Raji (cell line): Measurements from ENCODE around the gene MLLT3.

ENCODE experiments used
- POLR2A ChIP-seq: IDR thresholded peaks from 2 replicates; pipeline ENCODE4 v1.6.1; 2011; ENCODE audit warnings: low read depth, low read length, control low read depth; ENCODE audit not compliant: insufficient read depth

The MLLT3 gene

DNA sequence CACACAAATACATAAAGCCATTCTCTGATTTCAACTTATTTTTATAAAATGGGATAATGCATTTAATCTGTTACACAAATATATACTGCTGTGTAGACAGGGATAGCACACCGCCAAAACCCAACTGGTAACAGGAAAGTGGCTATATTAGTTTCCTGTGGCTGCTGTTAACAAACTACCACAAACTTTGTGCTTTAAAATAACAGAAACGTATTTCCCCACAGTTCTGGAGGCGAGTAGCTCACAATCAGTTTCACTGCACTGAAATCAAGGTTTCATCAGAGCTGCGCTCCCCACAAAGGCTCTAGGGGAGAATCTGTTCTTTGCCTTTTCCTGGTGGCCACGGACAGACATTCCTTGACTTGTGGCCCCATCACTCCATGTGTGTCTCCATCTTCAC, 94.0 kb downstream of the MLLT3 start:
- TF ChIP-seq POLR2A = no peak

DNA sequence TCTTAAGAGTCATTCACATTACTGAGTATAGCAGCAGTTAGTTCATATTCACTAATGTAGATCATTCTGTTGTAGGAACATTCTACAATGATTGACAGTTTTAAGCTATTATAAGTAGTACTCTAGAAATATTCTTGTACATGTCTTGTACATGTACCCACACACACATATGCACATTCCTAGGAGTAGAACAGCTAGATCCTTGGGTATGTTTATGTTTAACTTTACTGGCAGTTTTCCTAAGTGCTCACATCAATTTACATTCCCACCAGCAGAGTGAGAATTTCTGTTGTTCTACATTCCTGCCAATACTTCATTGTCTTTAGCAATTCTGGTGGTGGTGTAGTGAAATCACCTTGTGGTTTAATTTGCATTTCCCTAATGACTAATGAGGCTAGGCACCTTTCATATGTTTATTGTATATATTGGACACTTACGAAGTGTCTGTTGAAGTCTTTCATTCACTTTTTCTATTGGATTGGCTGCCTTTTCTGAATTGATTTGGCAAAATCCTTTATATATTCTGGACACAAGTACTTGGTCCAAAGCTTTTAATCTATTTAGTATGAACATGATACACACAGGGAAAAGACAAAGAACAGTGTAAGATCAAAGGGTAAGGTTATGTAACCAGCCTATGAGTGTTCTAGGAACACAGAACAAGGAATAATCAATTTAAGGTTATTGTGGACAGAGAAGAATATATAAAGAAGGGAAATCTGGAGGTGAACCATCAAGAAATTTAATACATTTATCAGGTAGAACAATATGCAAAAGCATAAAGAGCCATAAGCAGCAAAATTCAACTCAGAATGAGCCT, 95.6 kb downstream of the MLLT3 start:
- TF ChIP-seq POLR2A = no peak

DNA sequence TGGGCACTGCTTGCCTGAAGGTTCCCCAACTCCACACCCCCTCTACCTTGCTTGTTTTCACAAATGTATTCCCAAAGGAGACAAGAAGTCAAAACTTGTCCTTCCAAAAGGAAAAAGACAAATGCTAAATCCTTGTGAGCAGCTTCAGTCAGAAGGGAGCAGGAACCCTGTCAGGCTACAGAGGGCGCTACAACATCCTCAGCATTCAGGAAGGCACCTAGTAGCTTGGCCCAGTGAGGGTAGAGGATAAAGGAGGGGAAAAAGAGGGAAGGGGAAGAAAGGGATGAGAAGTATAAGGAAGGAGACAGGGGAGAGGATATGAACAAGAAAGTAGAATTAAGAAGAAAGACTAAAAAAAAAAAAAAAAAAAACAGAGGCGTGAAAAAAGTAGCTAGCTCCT, 97.5 kb downstream of the MLLT3 start:
- TF ChIP-seq POLR2A = no peak

DNA sequence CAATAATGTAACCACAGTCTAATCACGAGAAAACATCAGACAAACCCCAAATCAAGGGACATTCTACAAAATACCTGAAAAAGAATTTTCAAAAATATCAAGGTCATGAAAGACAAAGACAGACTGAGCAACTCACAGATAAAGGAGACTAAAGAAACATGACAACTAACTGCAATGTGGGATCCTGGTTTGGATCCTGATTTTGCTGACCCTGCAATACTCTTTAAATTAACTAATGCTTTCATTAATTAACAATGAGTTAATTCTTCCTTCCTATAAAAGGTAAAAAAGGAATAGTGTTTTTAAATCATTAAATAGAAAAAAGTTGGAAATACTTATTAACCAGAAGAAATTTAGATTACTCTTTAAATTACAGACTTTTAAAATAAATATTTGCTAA, 103.6 kb downstream of the MLLT3 start:
- TF ChIP-seq POLR2A = no peak

DNA sequence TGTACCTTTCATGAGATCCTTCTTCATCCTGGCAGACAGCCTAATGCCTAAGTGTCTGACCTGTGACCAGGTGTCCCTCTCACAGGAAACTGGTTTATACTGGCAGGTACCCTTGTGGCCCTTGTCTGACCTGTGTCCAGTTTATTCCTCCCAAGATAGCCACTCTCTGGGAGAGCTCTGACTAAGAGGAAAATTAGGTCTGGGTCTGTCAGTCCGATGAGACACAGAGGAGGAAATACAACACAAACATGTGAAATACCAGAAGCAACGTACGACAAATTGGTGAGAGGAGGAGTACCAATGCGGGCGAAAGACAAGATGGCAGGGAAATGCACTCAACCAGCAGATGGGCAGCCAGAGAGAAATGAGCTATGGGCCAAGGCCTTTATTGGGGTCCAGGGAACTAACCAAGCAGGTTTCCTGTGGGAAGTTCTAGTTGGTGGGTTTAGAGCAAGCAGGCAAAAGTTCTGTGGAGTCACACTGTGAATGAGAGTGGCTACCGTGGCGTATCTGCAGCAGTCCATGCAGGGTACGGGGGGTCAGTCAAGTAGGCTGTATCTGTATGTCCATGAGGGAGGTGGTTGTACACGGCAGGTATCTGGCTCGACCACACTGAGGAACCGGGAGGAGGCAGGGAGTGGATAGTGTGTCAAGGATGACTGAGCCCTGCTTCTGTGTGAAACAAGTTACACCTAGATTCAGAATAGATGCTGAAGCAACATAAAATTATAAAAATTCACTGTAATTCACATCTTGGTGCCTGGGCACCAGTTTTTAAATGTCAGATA, 109.0 kb downstream of the MLLT3 start:
- no peak for TF ChIP-seq POLR2A

DNA sequence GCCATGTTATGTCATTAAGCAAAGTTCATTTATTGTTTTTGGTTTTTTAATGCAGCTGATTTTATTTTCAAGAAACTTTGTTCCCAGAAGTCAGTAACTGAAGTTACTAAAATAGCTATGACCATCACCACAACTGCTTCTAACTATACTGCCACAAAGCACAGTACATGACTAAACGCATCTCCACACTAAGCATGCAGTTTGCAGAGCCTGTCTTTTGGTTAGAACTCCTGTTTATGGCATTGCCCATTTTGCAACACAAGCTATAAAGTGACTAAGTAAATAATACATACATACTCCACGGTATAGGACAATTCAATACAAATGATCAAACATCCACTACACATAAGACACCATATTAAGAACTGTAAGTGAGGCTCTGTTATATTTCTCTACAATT, 109.7 kb downstream of the MLLT3 start:
- no peak for TF ChIP-seq POLR2A

DNA sequence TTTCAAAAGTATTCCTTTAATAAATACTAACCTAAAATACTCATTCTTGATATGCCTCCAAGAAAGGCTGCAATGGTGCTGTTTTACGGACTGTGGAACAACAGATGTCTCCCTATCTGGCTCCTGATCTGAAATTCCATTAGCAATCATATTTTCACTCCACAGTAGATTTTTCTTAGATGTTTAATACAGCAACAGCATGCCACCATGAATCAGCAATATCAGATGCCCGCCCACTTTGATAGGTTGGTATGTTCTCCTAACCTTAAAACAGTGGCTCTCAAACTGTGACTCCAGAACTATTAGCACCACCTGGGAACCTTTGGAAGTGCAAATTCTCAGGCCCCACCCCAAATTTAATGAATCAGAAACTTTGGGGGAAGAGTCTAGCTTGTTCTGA, 110.2 kb downstream of the MLLT3 start:
- TF ChIP-seq POLR2A = no peak

DNA sequence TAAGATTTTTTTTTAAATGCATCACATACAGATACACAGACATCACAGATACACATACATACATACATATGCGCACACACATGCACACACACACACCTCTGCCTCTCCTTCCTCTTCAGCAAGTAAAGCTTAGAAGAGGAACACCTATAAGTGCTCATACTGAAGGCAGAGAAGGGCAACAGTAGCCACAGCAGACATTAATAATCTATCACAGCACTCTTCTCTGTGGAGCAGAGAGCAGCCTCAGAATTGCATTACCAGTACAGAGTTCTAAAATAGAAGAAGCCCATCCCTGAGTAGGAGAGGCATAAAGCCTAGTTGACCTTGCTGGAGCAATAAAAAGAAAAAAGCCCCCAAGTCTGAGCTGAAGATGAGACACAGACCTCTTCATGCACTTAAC, 110.6 kb downstream of the MLLT3 start:
- no peak for TF ChIP-seq POLR2A

DNA sequence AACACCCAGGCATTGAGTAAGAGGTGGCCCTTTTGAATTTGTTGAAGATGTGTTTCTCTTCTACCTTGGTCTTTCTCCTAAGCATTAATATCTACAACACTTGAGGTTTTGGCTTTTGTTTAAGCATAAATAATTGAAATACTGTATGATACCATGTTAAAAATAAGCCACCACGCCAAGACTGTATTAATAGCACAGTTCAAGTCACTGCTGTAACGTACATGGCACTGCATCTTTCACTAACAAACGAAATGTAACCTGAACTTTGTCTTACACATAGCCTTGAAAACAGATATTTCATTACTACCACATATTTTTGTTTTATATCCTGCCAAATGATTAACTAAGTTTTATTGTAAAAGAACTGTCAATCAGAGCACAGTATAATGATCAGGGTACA, 112.8 kb downstream of the MLLT3 start:
- no peak for TF ChIP-seq POLR2A

DNA sequence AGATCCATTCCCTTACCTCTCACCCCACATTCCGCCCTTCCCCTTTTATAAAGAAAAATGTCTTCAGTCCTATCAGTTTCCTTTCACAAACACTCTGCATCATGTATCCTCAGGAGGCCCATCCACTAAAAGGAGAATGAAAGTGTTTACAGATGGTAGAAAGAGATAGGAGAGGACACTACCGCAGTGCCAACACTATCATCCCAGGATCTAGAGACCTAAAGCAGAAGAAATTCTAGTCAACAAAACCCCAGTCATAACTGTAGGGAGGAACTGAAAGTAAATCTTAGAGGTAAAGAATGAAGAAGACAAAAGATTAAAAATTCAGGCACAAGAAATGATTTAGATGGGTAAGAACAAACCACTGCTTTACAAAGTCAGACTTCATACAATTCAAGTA, 114.1 kb downstream of the MLLT3 start:
- no peak for TF ChIP-seq POLR2A

DNA sequence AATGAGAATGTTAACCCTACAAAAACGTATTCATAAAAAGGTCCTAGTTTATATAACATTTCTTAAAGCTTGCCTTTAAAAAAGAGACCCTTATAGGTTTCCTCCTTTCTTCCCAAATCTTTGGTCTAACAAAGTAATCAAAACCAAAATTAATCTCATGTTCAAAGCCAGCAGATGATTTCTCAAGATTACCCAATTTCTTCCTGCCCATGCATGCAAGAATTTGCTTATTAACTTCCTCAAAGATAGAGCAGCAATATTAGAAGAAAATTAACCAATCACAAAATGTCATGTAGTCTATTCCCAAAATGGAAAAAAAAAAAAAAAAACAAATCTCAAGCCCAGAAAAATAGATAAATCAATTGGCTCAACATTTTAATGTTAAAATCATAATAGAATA, 114.9 kb downstream of the MLLT3 start:
- TF ChIP-seq POLR2A = no peak

DNA sequence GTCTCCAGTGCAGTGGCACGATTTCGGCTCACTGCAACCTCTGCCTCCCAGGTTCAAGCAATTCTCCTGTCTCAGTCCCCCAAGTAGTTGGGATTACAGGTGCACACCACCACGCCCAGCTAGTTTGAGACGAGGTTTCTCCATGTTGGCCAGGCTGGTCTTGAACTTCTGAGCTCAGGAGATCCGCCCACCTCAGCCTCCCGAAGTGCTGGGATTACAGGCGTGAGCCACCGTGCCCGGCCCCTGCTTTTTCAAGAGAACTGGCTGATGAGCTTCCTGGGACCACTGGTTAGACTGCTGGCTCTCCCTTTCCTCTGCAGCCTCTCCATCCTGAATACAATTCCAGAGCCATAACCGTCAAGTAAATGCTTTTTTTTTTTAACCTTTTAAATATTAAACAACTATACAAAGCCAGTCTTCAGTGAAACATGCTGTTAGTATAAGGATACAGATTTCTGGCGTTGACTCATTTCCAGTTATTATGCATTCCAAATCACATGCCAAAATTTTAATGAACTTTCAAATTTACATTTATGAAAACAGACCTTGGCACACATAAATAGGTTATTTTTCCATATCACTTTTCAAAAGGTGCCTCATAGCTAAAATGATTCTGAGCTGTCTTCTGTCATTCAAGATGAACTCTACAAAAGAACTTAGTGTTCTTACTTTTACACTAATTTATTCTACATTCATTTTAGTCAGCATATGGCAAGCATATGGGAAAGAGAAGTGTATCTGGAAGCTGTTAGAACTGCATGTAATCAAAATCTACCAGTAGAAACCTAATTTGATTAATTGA, 116.0 kb downstream of the MLLT3 start:
- no peak for TF ChIP-seq POLR2A

DNA sequence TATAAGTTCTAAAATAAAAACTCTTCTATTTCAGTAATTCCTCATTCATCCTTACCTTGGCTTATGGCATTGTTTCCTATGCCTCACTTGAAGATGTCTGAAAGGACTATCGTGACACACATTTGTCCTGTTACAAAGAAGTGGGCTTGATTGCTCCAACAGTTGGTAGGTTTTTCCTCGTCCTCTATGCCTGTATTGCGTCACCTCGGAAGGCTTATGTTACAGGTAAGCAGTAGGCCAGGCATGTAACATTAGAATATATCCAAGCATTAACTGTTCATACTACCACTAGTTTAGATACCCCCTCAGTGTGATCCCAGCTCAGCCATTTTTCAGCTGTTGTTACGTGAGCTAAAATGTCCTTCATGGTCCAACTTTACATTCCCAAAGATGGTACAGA, 116.7 kb downstream of the MLLT3 start:
- no peak for TF ChIP-seq POLR2A

DNA sequence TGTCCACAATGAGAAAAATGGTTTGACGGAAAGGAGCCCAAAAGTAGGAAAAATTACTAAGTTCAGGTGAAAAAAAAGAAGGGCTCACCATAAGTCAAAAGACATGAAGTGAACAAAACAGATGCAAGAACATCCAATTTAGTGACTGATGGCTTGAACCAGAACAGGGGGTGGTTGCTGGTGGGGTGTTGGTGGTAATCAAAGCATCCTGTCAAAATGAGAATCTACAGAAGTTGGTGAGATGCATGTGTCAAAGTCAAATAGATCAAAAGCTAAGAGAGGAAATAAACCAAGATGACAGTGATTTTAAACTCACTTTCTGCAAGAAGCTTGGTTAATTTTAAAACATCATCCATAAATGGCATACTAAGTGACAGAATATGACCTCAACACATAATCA, 117.4 kb downstream of the MLLT3 start:
- TF ChIP-seq POLR2A = no peak

DNA sequence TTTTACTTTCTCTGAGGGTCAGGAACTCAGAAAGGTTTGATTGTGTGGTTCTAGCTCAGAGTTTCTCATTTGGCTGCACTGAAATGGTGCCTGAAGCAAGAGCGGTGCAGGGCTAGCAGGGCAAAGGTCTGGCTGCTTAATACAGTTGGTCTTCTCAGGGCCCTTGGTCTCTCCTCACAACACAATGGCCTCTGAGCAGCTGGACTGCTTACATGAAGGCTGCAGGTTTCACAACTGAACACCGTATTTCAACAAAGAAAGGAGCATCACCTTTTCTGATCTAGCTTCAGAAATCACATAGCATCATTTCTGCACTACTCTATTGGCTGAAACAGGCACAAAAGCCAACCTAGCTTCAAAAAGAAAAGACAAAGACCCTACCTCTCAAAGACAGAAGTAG, 122.2 kb downstream of the MLLT3 start:
- no peak for TF ChIP-seq POLR2A

DNA sequence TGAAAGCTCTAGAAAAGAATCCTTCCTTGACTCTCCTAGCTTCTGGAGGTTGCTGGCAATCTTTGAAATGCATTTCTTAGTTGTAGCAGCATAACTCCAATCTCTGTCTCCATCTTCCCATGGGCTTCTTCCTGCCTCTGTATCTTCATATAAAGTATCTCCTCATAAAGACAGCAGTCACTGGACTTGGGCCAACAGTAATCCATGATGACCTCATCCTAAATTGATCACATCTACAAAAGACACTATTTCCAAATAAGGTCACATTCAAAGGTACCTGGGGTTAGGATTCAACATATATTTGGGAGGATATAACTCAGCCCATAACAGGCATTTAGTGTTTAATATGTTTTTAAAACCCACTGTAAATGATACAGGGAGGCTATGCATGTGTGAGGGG, 123.3 kb downstream of the MLLT3 start:
- no peak for TF ChIP-seq POLR2A
